DMS53 (cell line): ENCODE measurements around the gene POMGNT1.

ENCODE experiments used
- DNase-seq: peaks from one replicate; lab custom pipeline; 2025; lab: John Stamatoyannopoulos, UW

Gene POMGNT1

GRCh38 chr1:46183079-46183847 is 15.0 kb downstream of the POMGNT1 start:
- peak; percentile 97 for DNase-seq

- DNase-seq = peak; percentile 64
Observed at GRCh38 chr1:46181343-46182260, 16.6 kb downstream of the POMGNT1 start.

GRCh38 chr1:46180082-46180616 is 18.1 kb downstream of the POMGNT1 start:
- DNase-seq = peak; percentile 74

DNA sequence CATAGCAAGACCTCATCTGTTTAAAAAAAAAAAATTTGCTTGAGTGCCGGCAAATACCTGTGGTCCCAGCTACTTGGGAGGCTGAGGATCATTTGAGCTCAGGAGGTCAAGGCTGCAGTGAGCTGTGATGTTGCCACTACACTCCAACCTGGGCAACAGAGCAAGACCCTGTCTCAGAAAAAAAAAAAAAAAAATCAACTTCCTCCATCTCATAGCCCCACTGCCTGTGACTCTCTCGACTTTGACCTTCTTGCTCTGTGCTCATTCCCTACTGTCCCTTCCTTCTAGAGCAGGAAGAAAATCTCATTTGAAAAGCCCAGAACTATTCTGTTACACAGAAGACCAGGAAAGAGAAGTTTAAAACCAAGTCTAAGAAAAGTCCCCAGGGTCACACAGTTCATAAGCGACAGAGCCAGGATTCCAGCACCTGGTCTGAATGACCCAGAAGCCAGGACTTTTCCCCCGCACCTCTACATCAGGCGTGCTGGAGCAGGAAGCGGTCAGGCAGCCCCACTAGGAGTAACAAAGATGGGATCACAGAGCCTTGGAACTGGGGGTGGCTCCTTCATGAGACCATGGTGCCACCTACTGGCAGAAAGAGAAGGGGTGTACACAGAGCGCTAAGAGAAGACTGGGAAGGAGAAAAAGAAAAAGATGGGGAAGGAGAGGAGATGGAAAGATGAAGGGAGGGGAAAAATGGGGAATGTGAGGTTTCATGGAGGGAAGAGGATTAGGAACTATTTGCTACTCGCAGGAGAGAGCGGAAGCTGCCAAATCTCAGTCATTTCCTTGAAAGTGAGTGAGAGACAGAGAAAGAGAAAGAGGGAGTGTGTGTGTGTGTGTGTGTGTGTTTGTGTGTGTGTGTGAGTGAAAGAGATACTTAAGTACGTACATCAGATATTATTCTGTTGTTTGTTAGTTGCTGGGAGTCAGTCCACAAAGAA is 18.8 kb downstream of the POMGNT1 start:
- peak; percentile 97 for DNase-seq

- no peak for DNase-seq
Observed at GRCh38 chr1:46176211-46176865, 21.9 kb downstream of the POMGNT1 start, which contains the start of gene P3R3URF. TSS of gene P3R3URF (minus strand) at chr1:46176488. CDS start at chr1:46176471, 17 bp downstream.

- DNase-seq = no peak
Observed at GRCh38 chr1:46175243-46175642, 23.0 kb downstream of the POMGNT1 start.

DNA sequence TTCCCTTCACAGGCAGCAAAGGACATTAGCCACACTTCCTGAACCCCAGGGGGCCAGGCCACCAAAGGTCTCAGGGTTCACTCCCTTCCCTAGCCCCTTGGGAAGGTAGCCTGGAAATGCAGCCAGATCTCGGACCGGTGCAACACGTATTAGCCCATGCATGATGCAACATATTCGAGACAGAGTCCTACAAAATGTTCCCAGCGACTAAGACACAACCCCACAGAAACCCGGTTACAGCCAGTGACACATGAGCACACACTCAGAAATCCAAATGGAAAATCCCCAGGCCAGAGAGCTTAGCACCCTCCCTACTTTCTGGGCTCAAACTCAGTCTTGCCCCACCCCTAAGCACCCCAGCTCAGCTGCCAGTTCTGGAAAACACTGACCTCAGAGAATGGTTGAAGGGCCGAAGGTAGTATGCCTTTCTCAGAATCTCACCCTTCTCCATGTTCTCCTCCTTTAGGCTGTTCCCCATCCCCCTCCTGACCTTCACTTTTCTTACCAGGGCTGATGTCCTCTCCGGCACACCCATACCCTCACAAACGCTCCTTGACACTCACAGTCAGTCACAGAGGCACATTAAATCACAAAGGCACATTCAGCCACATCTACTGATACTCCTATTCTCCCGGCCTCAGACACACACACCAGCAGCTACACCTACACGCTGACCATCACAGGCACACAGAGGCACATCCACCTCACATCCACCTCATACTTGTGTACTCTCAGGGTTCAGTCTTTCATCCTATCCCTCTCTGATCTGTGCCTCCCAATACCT is 23.6 kb downstream of the POMGNT1 start, which contains the start of gene TSPAN1:
TSS of gene TSPAN1 (plus strand) at position 640 of the 784 bp plus-strand sequence. CDS start 6,021 bp downstream, outside the sequence.
- no peak for DNase-seq

DNA sequence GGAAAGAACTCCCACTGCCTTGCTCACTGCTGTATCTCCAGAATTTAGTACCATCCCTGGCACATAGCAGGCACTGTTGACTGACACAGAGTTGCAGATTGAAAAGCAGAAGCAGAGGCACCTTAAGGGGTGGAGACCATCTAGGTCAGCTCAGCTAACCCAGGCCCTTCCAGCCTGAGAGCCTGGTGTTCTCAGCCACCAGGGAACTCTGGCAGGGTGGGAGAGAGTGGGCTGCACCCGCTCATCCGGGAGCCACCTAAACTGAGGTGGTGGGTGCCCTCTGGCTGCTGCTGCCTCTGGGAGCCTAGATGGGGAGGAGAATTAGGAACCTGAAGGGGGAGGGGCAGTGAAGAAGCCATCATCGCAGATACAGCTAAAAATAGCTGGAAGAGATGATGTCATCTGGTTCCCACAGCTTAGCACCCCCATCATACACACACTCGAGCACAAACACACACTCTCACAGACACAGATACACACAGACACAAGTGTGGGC is 24.8 kb downstream of the POMGNT1 start:
- DNase-seq = peak; percentile 75

GRCh38 chr1:46172321-46172720 is 25.9 kb downstream of the POMGNT1 start:
- peak; percentile 67 for DNase-seq

- DNase-seq = peak; percentile 95
Observed at GRCh38 chr1:46171871-46172270, 26.4 kb downstream of the POMGNT1 start.

DNA sequence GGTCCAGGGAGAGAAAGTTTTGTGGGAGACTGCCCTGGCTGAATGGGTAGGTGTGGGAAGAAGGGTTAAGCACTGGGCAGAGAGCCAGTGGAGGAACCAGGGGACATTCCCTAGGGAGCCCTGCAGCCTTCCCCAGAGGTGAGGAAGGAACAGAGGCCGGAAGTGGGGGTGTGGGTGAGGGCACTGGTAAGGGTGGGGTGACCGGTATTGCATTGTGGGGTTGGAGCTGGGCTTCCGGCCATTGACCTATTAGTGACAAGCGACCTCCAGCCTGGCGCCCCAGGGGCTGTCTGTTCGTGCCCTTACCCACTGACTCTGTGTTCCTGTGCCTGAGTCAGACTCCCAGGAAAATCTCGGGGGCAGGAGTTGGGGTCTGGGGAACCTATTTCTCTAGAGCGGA is 26.9 kb downstream of the POMGNT1 start:
- no peak for DNase-seq

GRCh38 chr1:46169811-46170454 is 28.3 kb downstream of the POMGNT1 start:
- DNase-seq = no peak

DNA sequence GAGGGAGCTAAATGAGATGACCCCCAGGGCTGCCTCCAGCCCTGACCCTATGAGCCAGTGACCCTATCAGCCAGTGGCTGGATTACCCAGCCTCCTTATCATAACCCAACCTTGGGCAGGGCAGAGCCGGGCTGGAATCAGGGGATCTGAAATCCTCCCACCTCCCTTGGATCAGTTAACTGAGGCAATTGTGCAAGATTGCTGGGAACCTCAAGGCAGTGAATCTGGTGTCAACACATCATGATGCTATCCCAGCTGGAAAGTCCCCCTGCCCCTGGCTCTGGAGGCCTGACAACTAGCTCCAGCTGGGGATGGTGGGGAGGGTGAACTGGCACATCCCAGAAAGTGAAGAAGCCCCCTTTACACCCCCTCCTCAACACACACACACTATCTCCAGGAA is 29.8 kb downstream of the POMGNT1 start:
- DNase-seq = no peak

GRCh38 chr1:46166521-46167462 is 31.4 kb downstream of the POMGNT1 start:
- peak; percentile 81 for DNase-seq

DNA sequence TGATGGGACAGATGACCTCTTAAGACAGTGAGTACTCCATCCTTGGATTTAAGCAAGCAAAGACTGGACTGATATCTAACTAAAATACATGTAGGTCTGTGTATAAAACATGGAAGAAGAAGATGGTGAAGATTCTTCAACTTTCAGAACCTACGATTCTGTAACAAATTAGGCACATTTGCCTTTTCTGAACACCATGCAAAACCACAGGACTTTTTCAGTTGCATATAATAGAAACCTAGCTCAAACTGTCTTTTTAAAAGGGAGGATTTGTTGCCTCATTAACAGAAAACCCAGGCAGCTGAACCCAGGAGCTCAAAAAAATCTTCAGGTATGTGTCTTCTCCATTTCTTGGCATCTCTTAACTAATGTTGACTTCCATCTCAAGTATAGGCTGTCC is 38.0 kb downstream of the POMGNT1 start:
- no peak for DNase-seq

DNA sequence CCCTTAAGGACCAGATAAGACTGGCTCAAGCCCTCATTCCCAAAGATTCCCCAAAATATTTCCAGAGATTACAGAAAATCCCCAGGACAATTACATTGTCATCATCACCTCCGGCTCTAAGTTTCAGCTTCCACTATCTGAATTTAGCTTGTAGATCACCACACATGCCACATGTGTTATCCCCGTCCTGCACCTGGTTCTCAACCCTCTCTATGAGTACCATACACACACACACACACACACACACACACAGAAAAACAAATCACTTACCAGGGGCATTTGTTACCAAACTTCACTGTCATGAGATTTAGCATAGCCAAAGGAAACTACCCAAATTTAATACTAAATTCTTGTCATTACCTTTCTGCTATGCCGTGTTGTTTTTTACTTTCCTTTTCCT is 38.7 kb downstream of the POMGNT1 start:
- DNase-seq = no peak

GRCh38 chr1:46158312-46159281 is 39.6 kb downstream of the POMGNT1 start:
- no peak for DNase-seq
